Transverse colon (tissue), 3 donors: ENCODE results near the gene AP1M1.

Source experiments
- EP300 ChIP-seq: sonication (generic); formaldehyde crosslinking; IDR thresholded peaks from one replicate; pipeline ENCODE4 v1.6.1; 2017; ENCODE audit warnings: antibody characterized with exemption, low read depth
- POLR2A ChIP-seq: fragments of 450-650 bp; IDR thresholded peaks from one replicate; pipeline ENCODE4 v1.6.1; 2016; ENCODE audit warnings: antibody characterized with exemption, mild to moderate bottlenecking, moderate library complexity
- TF ChIP-seq, protein P1 (sequence below), 5 experiments: fragments of 200-600 bp in 3 of 5; fragments of 450-650 bp in 2 of 5; sonication (generic) in 3 of 5; IDR thresholded peaks; 1 replicate in 2 of 5; 2 replicates in 3 of 5; pipeline ENCODE4 v1.5.1; 2016 to 2017; ENCODE audit warnings: antibody characterized with exemption in 5 of 5, inconsistent platforms in 3 of 5, mild to moderate bottlenecking in 2 of 5, moderate library complexity in 1 of 5

- TF ChIP-seq EP300 (no peak), POLR2A (no peak)
- TF ChIP-seq, protein P1, sequence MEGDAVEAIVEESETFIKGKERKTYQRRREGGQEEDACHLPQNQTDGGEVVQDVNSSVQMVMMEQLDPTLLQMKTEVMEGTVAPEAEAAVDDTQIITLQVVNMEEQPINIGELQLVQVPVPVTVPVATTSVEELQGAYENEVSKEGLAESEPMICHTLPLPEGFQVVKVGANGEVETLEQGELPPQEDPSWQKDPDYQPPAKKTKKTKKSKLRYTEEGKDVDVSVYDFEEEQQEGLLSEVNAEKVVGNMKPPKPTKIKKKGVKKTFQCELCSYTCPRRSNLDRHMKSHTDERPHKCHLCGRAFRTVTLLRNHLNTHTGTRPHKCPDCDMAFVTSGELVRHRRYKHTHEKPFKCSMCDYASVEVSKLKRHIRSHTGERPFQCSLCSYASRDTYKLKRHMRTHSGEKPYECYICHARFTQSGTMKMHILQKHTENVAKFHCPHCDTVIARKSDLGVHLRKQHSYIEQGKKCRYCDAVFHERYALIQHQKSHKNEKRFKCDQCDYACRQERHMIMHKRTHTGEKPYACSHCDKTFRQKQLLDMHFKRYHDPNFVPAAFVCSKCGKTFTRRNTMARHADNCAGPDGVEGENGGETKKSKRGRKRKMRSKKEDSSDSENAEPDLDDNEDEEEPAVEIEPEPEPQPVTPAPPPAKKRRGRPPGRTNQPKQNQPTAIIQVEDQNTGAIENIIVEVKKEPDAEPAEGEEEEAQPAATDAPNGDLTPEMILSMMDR (IDR thresholded peaks at IDR 0.05), result no peak
These were observed 29.4 kb downstream of the AP1M1 start for GRCh38 chr19:16226878-16227836.
